H9 (cell line): ENCODE results near the gene CARD11. TPM values are rescaled to one million over a fixed set of nuclear protein-coding genes. Genes with fewer than 3 reads are reported as not detected.

Experiments
- DNase-seq: peaks from one replicate; pipeline ENCODE4 v3.0.0-alpha.2; 2017
- H2AFZ ChIP-seq: one replicate; pipeline ENCODE4 v1.6.1; 2013; ENCODE audit warnings: mild to moderate bottlenecking, low read length, control low read depth, moderate library complexity
- H2AK5ac ChIP-seq: 2 replicates; pipeline ENCODE4 v1.6.1; 2013; ENCODE audit warnings: low read length, control low read depth, mixed read lengths; ENCODE audit not compliant: insufficient read length
- H2BK120ac ChIP-seq: one replicate; pipeline ENCODE4 v1.6.1; 2013; ENCODE audit warnings: low read depth, mild to moderate bottlenecking, low read length, control low read depth, inconsistent platforms; ENCODE audit not compliant: poor library complexity, severe bottlenecking
- H2BK12ac ChIP-seq: 2 replicates; pipeline ENCODE4 v1.6.1; 2013; ENCODE audit warnings: low read length, control low read depth, mixed read lengths, low read depth; ENCODE audit not compliant: insufficient read length
- H2BK15ac ChIP-seq: 2 replicates; pipeline ENCODE4 v1.6.1; 2013; ENCODE audit warnings: low read depth, low read length, control low read depth
- H2BK20ac ChIP-seq: one replicate; pipeline ENCODE4 v1.6.1; 2013; ENCODE audit warnings: low read depth, mild to moderate bottlenecking, low read length, control low read depth, inconsistent platforms; ENCODE audit not compliant: poor library complexity, severe bottlenecking
- H2BK5ac ChIP-seq: 2 replicates; pipeline ENCODE4 v1.6.1; 2013; ENCODE audit warnings: low read length, control low read depth, mixed read lengths; ENCODE audit not compliant: insufficient read length
- H3K14ac ChIP-seq: 2 replicates; pipeline ENCODE4 v1.6.1; 2013; ENCODE audit warnings: low read length, control low read depth; ENCODE audit not compliant: insufficient read depth
- H3K18ac ChIP-seq: 2 replicates; pipeline ENCODE4 v1.6.1; 2013; ENCODE audit warnings: low read depth, mild to moderate bottlenecking, mixed read lengths, low read length, control low read depth; ENCODE audit not compliant: insufficient read length
- H3K23ac ChIP-seq: 2 replicates; pipeline ENCODE4 v1.6.1; 2013; ENCODE audit warnings: low read length, control low read depth, mixed read lengths, low read depth; ENCODE audit not compliant: insufficient read length
- H3K23me2 ChIP-seq: 2 replicates; pipeline ENCODE4 v1.6.1; 2013; ENCODE audit warnings: low read depth, mild to moderate bottlenecking, mixed read lengths, low read length, control low read depth; ENCODE audit not compliant: insufficient read length, poor library complexity, severe bottlenecking
- H3K27ac ChIP-seq: 2 replicates; pipeline ENCODE4 v1.5.1; 2013; ENCODE audit warnings: low read length, control low read depth, mixed read lengths, low read depth; ENCODE audit not compliant: insufficient read length
- H3K27me3 ChIP-seq: 2 replicates; pipeline ENCODE4 v1.6.1; 2013; ENCODE audit warnings: low read length, control low read depth, inconsistent platforms; ENCODE audit not compliant: insufficient read depth
- H3K4ac ChIP-seq: 2 replicates; pipeline ENCODE4 v1.6.1; 2013; ENCODE audit warnings: low read depth, mild to moderate bottlenecking, control low read depth, inconsistent platforms, low read length, moderate library complexity
- H3K4me1 ChIP-seq: 2 replicates; pipeline ENCODE4 v1.6.1; 2013; ENCODE audit warnings: low read length, control low read depth, inconsistent platforms; ENCODE audit not compliant: insufficient read depth
- H3K4me2 ChIP-seq: 2 replicates; pipeline ENCODE4 v1.6.1; 2013; ENCODE audit warnings: low read length, control low read depth, mixed read lengths; ENCODE audit not compliant: insufficient read length, insufficient read depth
- H3K56ac ChIP-seq: 2 replicates; pipeline ENCODE4 v1.6.1; 2013; ENCODE audit warnings: low read depth, mild to moderate bottlenecking, mixed read lengths, low read length, control low read depth; ENCODE audit not compliant: insufficient read length
- H3K79me1 ChIP-seq: 2 replicates; pipeline ENCODE4 v1.6.1; 2013; ENCODE audit warnings: low read depth, mild to moderate bottlenecking, moderate library complexity, low read length, control low read depth, inconsistent platforms; ENCODE audit not compliant: insufficient read depth, poor library complexity, severe bottlenecking
- H3K79me2 ChIP-seq: 2 replicates; pipeline ENCODE4 v1.6.1; 2013; ENCODE audit warnings: low read length, control low read depth, inconsistent platforms; ENCODE audit not compliant: insufficient read depth
- H3K9ac ChIP-seq: 2 replicates; pipeline ENCODE4 v1.6.1; 2013; ENCODE audit warnings: low read length, control low read depth, mixed read lengths; ENCODE audit not compliant: insufficient read length; ENCODE audit errors: extremely low read depth
- H3K9me3 ChIP-seq: one replicate; pipeline ENCODE4 v1.6.1; 2013; ENCODE audit warnings: low read depth, low read length, inconsistent platforms; ENCODE audit not compliant: control insufficient read depth
- H3T11ph ChIP-seq: one replicate; pipeline ENCODE4 v1.6.1; 2013; ENCODE audit warnings: mild to moderate bottlenecking, low read length, control low read depth, inconsistent platforms
- H4K20me1 ChIP-seq: one replicate; pipeline ENCODE4 v1.6.1; 2013; ENCODE audit not compliant: control insufficient read depth, insufficient read length, insufficient read depth
- H4K5ac ChIP-seq: 2 replicates; pipeline ENCODE4 v1.6.1; 2013; ENCODE audit warnings: low read depth, mild to moderate bottlenecking, mixed read lengths, low read length, control low read depth; ENCODE audit not compliant: insufficient read length
- H4K8ac ChIP-seq: replicated peaks from 2 replicates; pipeline ENCODE4 v1.6.1; 2013; ENCODE audit warnings: low read length, control low read depth, mixed read lengths, low read depth; ENCODE audit not compliant: insufficient read length
- H4K91ac ChIP-seq: 2 replicates; pipeline ENCODE4 v1.6.1; 2013; ENCODE audit warnings: low read depth, mild to moderate bottlenecking, moderate library complexity, mixed read lengths, low read length, control low read depth; ENCODE audit not compliant: insufficient read length
- H3K27ac Mint-ChIP-seq, 3 experiments: 2 replicates in 2 of 3; 3 replicates in 1 of 3; pipeline ENCODE4 v1.8.0; 2020 to 2021; ENCODE audit warnings: mixed read lengths in 3 of 3, mild to moderate bottlenecking in 1 of 3, moderate library complexity in 1 of 3
- H3K27me3 Mint-ChIP-seq: 2 replicates; pipeline ENCODE4 v1.8.0; 2021; ENCODE audit warnings: low read depth, mild to moderate bottlenecking, moderate library complexity, mixed read lengths
- H3K36me3 Mint-ChIP-seq, 3 experiments: 2 replicates in 2 of 3; 3 replicates in 1 of 3; pipeline ENCODE4 v1.8.0; 2020 to 2021; ENCODE audit warnings: low read depth in 3 of 3, mixed read lengths in 3 of 3; ENCODE audit not compliant: insufficient read depth in 1 of 3
- H3K4me1 Mint-ChIP-seq, 2 experiments: 2 replicates each; pipeline ENCODE4 v1.8.0; 2020; ENCODE audit warnings: mixed read lengths in 2 of 2
- H3K4me3 Mint-ChIP-seq, 2 experiments: 2 replicates in 1 of 2; 3 replicates in 1 of 2; pipeline ENCODE4 v1.8.0; 2020 to 2021; ENCODE audit warnings: mild to moderate bottlenecking in 2 of 2, mixed read lengths in 2 of 2, moderate library complexity in 1 of 2
- H3K9me3 Mint-ChIP-seq, 2 experiments: 2 replicates in 1 of 2; 3 replicates in 1 of 2; pipeline ENCODE4 v1.8.0; 2020; ENCODE audit warnings: mild to moderate bottlenecking in 2 of 2, mixed read lengths in 2 of 2, moderate library complexity in 1 of 2
- WGBS: extraction: QIAGEN DNeasy Blood & Tissue Kit; methylation state at CpG from one replicate; pipeline ENCODE4 v1.1.7; 2013; ENCODE audit warnings: missing lambda C conversion rate, low lambda C conversion rate, mixed read lengths; ENCODE audit not compliant: insufficient read length; ENCODE audit errors: extremely low coverage; 5-methylcytosine and 5-hydroxymethylcytosine counted together
- total RNA-seq: library from RNA; stranded (reverse); gene quantifications from 2 replicates; pipeline ENCODE4 v1.2.1, GENCODE V29; 2021
- TF ChIP-seq, protein P1 (sequence below): fragments of 200-600 bp; sonication (generic); conservative IDR thresholded peaks from 3 replicates; pipeline ENCODE4 v1.8.0; 2021; ENCODE audit warnings: antibody characterized with exemption, mild to moderate bottlenecking

CARD11 gene
- total RNA-seq, 1 experiment from 2014 or later, result 20.0 TPM

- Histone ChIP-seq H2BK5ac (no peak overlapping the region), H2AK5ac (no peak overlapping the region), H2BK15ac (no peak overlapping the region), H3K79me1 (no peaks in the 10 kb centered on the region), H3K56ac (no peak overlapping the region), H2BK120ac (no peak overlapping the region), H3K79me2 (no peaks in the 10 kb centered on the region), H3K9me3 (no peaks in the 10 kb centered on the region), H3K23ac (no peak overlapping the region), H3K23me2 (no peaks in the 10 kb centered on the region), H3K4me2 (no peak overlapping the region), H3K27ac (no peak overlapping the region), H2BK20ac (no peak overlapping the region), H2AFZ (no peak overlapping the region), H3K18ac (no peak overlapping the region), H3K9ac (no peak overlapping the region), H4K5ac (no peak overlapping the region), H2BK12ac (no peak overlapping the region), H3K4me1 (no peaks in the 10 kb centered on the region; the same call in 1 of the 2 replicates), H3K27me3 (no peaks in the 10 kb centered on the region), H3T11ph (no peak overlapping the region), H4K91ac (no peak overlapping the region), H3K14ac (no peak overlapping the region; the same call in 1 of the 2 replicates), H3K4ac (no peak overlapping the region), H4K20me1 (no peaks in the 10 kb centered on the region), H4K8ac (no peak overlapping the region)
- DNase-seq, result no peak
- no peak overlapping the region for H3K4me3 Mint-ChIP-seq
- H3K27me3 Mint-ChIP-seq, result peaks cover 1% of the 10 kb centered on the region; the same call in 1 of the 2 replicates
- H3K4me1 Mint-ChIP-seq, result peaks cover 18 to 21% of the 10 kb centered on the region in 2 experiments
- no peaks in the 10 kb centered on the region for H3K9me3 Mint-ChIP-seq
- no CpG with 5 or more reads among the region's 27 CpGs for WGBS
- no peaks in the 10 kb centered on the region; a peak in 1 of 7 replicates for H3K36me3 Mint-ChIP-seq
- TF ChIP-seq, protein P1, sequence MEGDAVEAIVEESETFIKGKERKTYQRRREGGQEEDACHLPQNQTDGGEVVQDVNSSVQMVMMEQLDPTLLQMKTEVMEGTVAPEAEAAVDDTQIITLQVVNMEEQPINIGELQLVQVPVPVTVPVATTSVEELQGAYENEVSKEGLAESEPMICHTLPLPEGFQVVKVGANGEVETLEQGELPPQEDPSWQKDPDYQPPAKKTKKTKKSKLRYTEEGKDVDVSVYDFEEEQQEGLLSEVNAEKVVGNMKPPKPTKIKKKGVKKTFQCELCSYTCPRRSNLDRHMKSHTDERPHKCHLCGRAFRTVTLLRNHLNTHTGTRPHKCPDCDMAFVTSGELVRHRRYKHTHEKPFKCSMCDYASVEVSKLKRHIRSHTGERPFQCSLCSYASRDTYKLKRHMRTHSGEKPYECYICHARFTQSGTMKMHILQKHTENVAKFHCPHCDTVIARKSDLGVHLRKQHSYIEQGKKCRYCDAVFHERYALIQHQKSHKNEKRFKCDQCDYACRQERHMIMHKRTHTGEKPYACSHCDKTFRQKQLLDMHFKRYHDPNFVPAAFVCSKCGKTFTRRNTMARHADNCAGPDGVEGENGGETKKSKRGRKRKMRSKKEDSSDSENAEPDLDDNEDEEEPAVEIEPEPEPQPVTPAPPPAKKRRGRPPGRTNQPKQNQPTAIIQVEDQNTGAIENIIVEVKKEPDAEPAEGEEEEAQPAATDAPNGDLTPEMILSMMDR, result no peak
- no peak overlapping the region for H3K27ac Mint-ChIP-seq
Measured at GRCh38 chr7:2980401-2981102, 63.1 kb downstream of the CARD11 start.
